ENCODE data around the gene MCC.

- TF ChIP-seq CTCF (IDR thresholded peaks at IDR 0.05), result no peak
- TF ChIP-seq EZH2 (IDR thresholded peaks at IDR 0.05; ENCODE audit: borderline replicate concordance, insufficient read depth, low read depth, low read length, poor library complexity, severe bottlenecking), result no peak
These were observed 239.0 kb downstream of the MCC start for GRCh38 chr5:113249206-113249605.

Data from B cell (primary cell).